Vagina (tissue), 2 donors: ENCODE data around the gene ERBB3. TPM values are rescaled to one million over a fixed set of nuclear protein-coding genes. Genes with fewer than 3 reads are reported as not detected.

Experiments
- DNase-seq, 2 donors: peaks; one replicate each; pipeline ENCODE4 v3.0.0-alpha.2; 2017; ENCODE audit errors: extremely low spot score in 2 of 2
- H3K27ac ChIP-seq: fragments of 200-600 bp; sonication (generic); one replicate; pipeline ENCODE4 v1.5.1; 2019
- H3K27me3 ChIP-seq: fragments of 200-600 bp; sonication (generic); one replicate; pipeline ENCODE4 v1.5.1; 2019
- H3K36me3 ChIP-seq, 2 donors: fragments of 200-600 bp; sonication (generic); one replicate each; pipeline ENCODE4 v1.5.1; 2017 to 2019
- H3K4me1 ChIP-seq: fragments of 200-600 bp; sonication (generic); one replicate; pipeline ENCODE4 v1.5.1; 2019
- H3K4me3 ChIP-seq, 2 donors: fragments of 200-600 bp; sonication (generic); 1 replicate in 1 of 2; 2 replicates in 1 of 2; pipeline ENCODE4 v1.5.1; 2016 to 2019
- H3K9me3 ChIP-seq: fragments of 200-600 bp; sonication (generic); one replicate; pipeline ENCODE4 v1.5.1; 2019
- POLR2A ChIP-seq, 2 donors: fragments of 450-650 bp; IDR thresholded peaks; one replicate each; pipeline ENCODE4 v1.6.1; 2017; ENCODE audit warnings: antibody characterized with exemption in 2 of 2, mild to moderate bottlenecking in 2 of 2, moderate library complexity in 2 of 2
- POLR2AphosphoS5 ChIP-seq, 2 donors: sonication (generic); formaldehyde crosslinking; IDR thresholded peaks; one replicate each; pipeline ENCODE4 v1.9.0; 2017; ENCODE audit warnings: antibody characterized with exemption in 2 of 2, mild to moderate bottlenecking in 2 of 2, low read depth in 1 of 2; ENCODE audit not compliant: insufficient read depth in 1 of 2
- intact Hi-C: fragments of 100-400 bp; cut with DNase I; formaldehyde crosslinking; loops from one replicate; pipeline ENCODE4 v1.15.1; 2023
- total RNA-seq: library from RNA; depleted of rRNA; stranded (reverse); fragments of >200 nt; gene quantifications from one replicate; pipeline ENCODE4 v1.2.3, GENCODE V29; 2016
- TF ChIP-seq, protein P1 (sequence below), 3 experiments: fragments of 450-650 bp in 2 of 3; fragments of 200-600 bp in 1 of 3; sonication (generic) in 1 of 3; IDR thresholded peaks; one replicate each; pipeline ENCODE4 v1.5.1; 2017 to 2019; ENCODE audit warnings: antibody characterized with exemption in 3 of 3, mild to moderate bottlenecking in 2 of 3, moderate library complexity in 2 of 3

ERBB3 gene
- total RNA-seq, 1 donor from 2014 or later: 53.8 TPM

- no peaks in the 10 kb centered on the region for H3K27me3 ChIP-seq
- DNase-seq: no peak
- TF ChIP-seq POLR2AphosphoS5 (IDR thresholded peaks at IDR 0.05; ENCODE audit: insufficient read depth in 1 of 2, low read depth in 1 of 2) (no peak), POLR2A (IDR thresholded peaks at IDR 0.05) (no peak)
- TF ChIP-seq, protein P1, sequence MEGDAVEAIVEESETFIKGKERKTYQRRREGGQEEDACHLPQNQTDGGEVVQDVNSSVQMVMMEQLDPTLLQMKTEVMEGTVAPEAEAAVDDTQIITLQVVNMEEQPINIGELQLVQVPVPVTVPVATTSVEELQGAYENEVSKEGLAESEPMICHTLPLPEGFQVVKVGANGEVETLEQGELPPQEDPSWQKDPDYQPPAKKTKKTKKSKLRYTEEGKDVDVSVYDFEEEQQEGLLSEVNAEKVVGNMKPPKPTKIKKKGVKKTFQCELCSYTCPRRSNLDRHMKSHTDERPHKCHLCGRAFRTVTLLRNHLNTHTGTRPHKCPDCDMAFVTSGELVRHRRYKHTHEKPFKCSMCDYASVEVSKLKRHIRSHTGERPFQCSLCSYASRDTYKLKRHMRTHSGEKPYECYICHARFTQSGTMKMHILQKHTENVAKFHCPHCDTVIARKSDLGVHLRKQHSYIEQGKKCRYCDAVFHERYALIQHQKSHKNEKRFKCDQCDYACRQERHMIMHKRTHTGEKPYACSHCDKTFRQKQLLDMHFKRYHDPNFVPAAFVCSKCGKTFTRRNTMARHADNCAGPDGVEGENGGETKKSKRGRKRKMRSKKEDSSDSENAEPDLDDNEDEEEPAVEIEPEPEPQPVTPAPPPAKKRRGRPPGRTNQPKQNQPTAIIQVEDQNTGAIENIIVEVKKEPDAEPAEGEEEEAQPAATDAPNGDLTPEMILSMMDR (IDR thresholded peaks at IDR 0.05): no peak
- peak overlapping the region; percentile 48 for H3K27ac ChIP-seq
- intact Hi-C loops: no loop called here
- H3K4me1 ChIP-seq: peaks cover 19% of the 10 kb centered on the region
- H3K9me3 ChIP-seq: no peaks in the 10 kb centered on the region
- H3K36me3 ChIP-seq: peaks cover 2 to 59% of the 10 kb centered on the region in 2 donors
- H3K4me3 ChIP-seq: no peak overlapping the region
These were observed 63.3 kb downstream of the ERBB3 start for GRCh38 chr12:56143217-56143616.

- Histone ChIP-seq H3K27ac (peak overlapping the region; percentile 48), H3K4me3 (no peak overlapping the region), H3K9me3 (no peaks in the 10 kb centered on the region), H3K4me1 (peaks cover 19% of the 10 kb centered on the region), H3K27me3 (no peaks in the 10 kb centered on the region), H3K36me3 (peaks cover 2 to 53% of the 10 kb centered on the region in 2 donors)
- intact Hi-C loops: no loop called here
- TF ChIP-seq POLR2AphosphoS5 (IDR thresholded peaks at IDR 0.05; ENCODE audit: insufficient read depth in 1 of 2, low read depth in 1 of 2): peak in 1 of 2 donors; percentile 33
- TF ChIP-seq, protein P1 (IDR thresholded peaks at IDR 0.05): no peak
- no peak for DNase-seq
These were observed 63.9 kb downstream of the ERBB3 start for GRCh38 chr12:56143870-56144269.

GRCh38 chr12:56145217-56145616, 65.3 kb downstream of the ERBB3 start:
- Histone ChIP-seq H3K27ac (no peak overlapping the region), H3K9me3 (no peaks in the 10 kb centered on the region), H3K4me1 (peaks cover 19% of the 10 kb centered on the region), H3K4me3 (no peak overlapping the region), H3K36me3 (peaks cover 2 to 40% of the 10 kb centered on the region in 2 donors), H3K27me3 (no peaks in the 10 kb centered on the region)
- TF ChIP-seq, protein P1 (IDR thresholded peaks at IDR 0.05): no peak
- intact Hi-C loops: no loop called here
- no peak for DNase-seq

DNA sequence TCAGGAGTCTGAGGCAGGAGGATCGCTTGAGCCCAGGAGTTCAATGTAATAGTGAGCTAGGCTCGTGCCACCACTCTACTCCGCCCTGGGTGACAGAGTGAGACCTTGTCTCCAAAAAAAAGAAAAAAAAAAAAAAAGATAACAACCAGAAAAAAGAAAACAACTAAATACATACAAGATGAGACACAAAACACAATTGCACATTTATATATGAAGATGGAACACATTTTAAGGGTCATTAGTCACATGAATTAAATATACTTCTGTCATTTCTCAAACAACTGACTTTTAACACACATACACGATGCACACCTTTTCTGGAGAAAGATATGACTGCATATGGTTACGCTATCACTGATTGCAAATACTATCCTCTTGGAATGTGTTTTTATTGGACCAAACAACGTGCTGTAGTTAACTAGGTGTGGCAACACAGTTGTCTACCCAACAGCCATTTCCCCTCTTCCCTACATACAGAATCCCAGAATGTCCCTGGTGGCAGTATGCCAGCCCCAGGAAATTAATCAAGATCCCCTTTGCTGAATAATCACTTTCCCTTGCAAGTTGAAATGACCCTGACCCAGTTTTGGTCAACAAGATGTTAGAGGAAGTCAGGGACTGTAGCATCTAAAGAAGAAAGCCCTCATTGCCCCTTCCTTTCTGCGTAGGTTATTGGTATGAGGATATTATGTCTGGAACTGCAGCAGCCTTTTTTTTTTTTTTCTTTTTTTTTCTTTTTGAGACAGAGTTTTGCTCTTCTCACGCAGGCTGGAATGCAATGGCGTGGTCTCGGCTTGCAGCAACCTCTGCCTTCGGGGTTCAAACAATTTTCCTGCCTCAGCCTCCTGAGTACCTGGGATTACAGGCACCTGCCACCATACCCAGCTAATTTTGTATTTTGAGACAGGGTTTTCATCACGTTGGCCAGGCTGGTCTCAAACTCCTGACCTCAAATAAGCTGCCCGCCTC, 66.8 kb downstream of the ERBB3 start:
- intact Hi-C loops: no loop called here
- no peak for TF ChIP-seq POLR2A (IDR thresholded peaks at IDR 0.05)
- TF ChIP-seq POLR2AphosphoS5 (IDR thresholded peaks at IDR 0.05; ENCODE audit: insufficient read depth in 1 of 2, low read depth in 1 of 2): peak in 1 of 2 donors; percentile 70

GRCh38 chr12:56150563-56150962, 70.6 kb downstream of the ERBB3 start:
- no peak overlapping the region for H3K4me3 ChIP-seq
- H3K36me3 ChIP-seq: no peaks in the 10 kb centered on the region
- peaks cover 31% of the 10 kb centered on the region for H3K4me1 ChIP-seq
- no peaks in the 10 kb centered on the region for H3K27me3 ChIP-seq
- TF ChIP-seq POLR2A (IDR thresholded peaks at IDR 0.05) (no peak), POLR2AphosphoS5 (IDR thresholded peaks at IDR 0.05; ENCODE audit: insufficient read depth in 1 of 2, low read depth in 1 of 2) (no peak)
- TF ChIP-seq, protein P1 (IDR thresholded peaks at IDR 0.05): no peak
- H3K9me3 ChIP-seq: no peaks in the 10 kb centered on the region
- H3K27ac ChIP-seq: no peak overlapping the region
- intact Hi-C loops: no loop called here
- no peak for DNase-seq

More for the DNA sequence above, 66.8 kb downstream of the ERBB3 start:
- DNase-seq: no peak
- Histone ChIP-seq H3K4me3 (no peak overlapping the region), H3K27ac (no peak overlapping the region), H3K9me3 (no peaks in the 10 kb centered on the region), H3K27me3 (no peaks in the 10 kb centered on the region), H3K4me1 (peaks cover 28% of the 10 kb centered on the region), H3K36me3 (peaks cover 2 to 28% of the 10 kb centered on the region in 2 donors)
